Progenitor cell of endocrine pancreas (in vitro differentiated cells): ENCODE results near the gene TXNRD2. TPM values are rescaled to one million over a fixed set of nuclear protein-coding genes. Genes with fewer than 3 reads are reported as not detected.

Experiments used
- DNase-seq: peaks from one replicate; pipeline ENCODE4 v3.0.0; 2021; ENCODE audit warnings: low spot score; ENCODE audit not compliant: unreplicated experiment
- H3K27ac Mint-ChIP-seq: 2 replicates; pipeline ENCODE4 v1.8.0; 2021; ENCODE audit warnings: mild to moderate bottlenecking, moderate library complexity, mixed read lengths
- H3K27me3 Mint-ChIP-seq: 2 replicates; pipeline ENCODE4 v1.8.0; 2021; ENCODE audit warnings: mixed read lengths
- H3K36me3 Mint-ChIP-seq: 2 replicates; pipeline ENCODE4 v1.8.0; 2022; ENCODE audit warnings: mixed read lengths; ENCODE audit not compliant: insufficient read depth
- H3K4me1 Mint-ChIP-seq: 2 replicates; pipeline ENCODE4 v1.8.0; 2021; ENCODE audit warnings: low read depth, mixed read lengths
- H3K4me3 Mint-ChIP-seq: 2 replicates; pipeline ENCODE4 v1.8.0; 2021; ENCODE audit warnings: low read depth, mild to moderate bottlenecking, moderate library complexity, mixed read lengths
- H3K9me3 Mint-ChIP-seq: 2 replicates; pipeline ENCODE4 v1.8.0; 2021; ENCODE audit warnings: low read depth, mixed read lengths
- CTCF ChIP-seq: fragments of 200-600 bp; sonication (generic); IDR thresholded peaks from one replicate; pipeline ENCODE4 v1.5.0; 2021; ENCODE audit warnings: antibody characterized with exemption, mild to moderate bottlenecking; ENCODE audit not compliant: unreplicated experiment
- total RNA-seq: library from RNA; stranded (reverse); gene quantifications from 2 replicates; pipeline ENCODE4 v1.2.1, GENCODE V29; 2021

Gene TXNRD2
- total RNA-seq, 1 donor from 2014 or later, result 14.0 TPM

GRCh38 chr22:19986011-19986409, 44.4 kb upstream of the TXNRD2 start:
- no peak for TF ChIP-seq CTCF
- no peaks in the 10 kb centered on the region for H3K9me3 Mint-ChIP-seq
- H3K4me1 Mint-ChIP-seq, result peaks cover 6% of the 10 kb centered on the region
- H3K36me3 Mint-ChIP-seq, result no peaks in the 10 kb centered on the region
- peak overlapping the region; percentile 79 for H3K4me3 Mint-ChIP-seq
- no peak for DNase-seq
- H3K27me3 Mint-ChIP-seq, result no peaks in the 10 kb centered on the region
- H3K27ac Mint-ChIP-seq, result peak overlapping the region; percentile 59

- Mint-ChIP-seq H3K4me3 (peak overlapping the region; percentile 58), H3K4me1 (peaks cover 6% of the 10 kb centered on the region), H3K27me3 (no peaks in the 10 kb centered on the region), H3K27ac (no peak overlapping the region), H3K36me3 (peaks cover 1% of the 10 kb centered on the region), H3K9me3 (no peaks in the 10 kb centered on the region)
- DNase-seq, result no peak
- TF ChIP-seq CTCF, result no peak
Observed at GRCh38 chr22:19984851-19985811, 43.5 kb upstream of the TXNRD2 start.

GRCh38 chr22:19984201-19984753, 42.7 kb upstream of the TXNRD2 start:
- H3K36me3 Mint-ChIP-seq, result peaks cover 2% of the 10 kb centered on the region
- no peaks in the 10 kb centered on the region for H3K27me3 Mint-ChIP-seq
- no peak for TF ChIP-seq CTCF
- H3K9me3 Mint-ChIP-seq, result no peaks in the 10 kb centered on the region
- H3K27ac Mint-ChIP-seq, result no peak overlapping the region
- H3K4me3 Mint-ChIP-seq, result peak overlapping the region; percentile 19
- DNase-seq, result no peak
- peaks cover 6% of the 10 kb centered on the region for H3K4me1 Mint-ChIP-seq

GRCh38 chr22:19983741-19984140, 42.1 kb upstream of the TXNRD2 start:
- TF ChIP-seq CTCF, result no peak
- H3K9me3 Mint-ChIP-seq, result no peaks in the 10 kb centered on the region
- no peaks in the 10 kb centered on the region for H3K27me3 Mint-ChIP-seq
- peak overlapping the region; percentile 19 for H3K4me3 Mint-ChIP-seq
- H3K27ac Mint-ChIP-seq, result no peak overlapping the region
- no peak for DNase-seq
- peaks cover 6% of the 10 kb centered on the region for H3K4me1 Mint-ChIP-seq
- peaks cover 4% of the 10 kb centered on the region for H3K36me3 Mint-ChIP-seq

GRCh38 chr22:19982991-19983578, 41.5 kb upstream of the TXNRD2 start:
- no peaks in the 10 kb centered on the region for H3K9me3 Mint-ChIP-seq
- no peak for DNase-seq
- TF ChIP-seq CTCF, result no peak

More at GRCh38 chr22:19982991-19983578, 41.5 kb upstream of the TXNRD2 start:
- Mint-ChIP-seq H3K36me3 (peaks cover 4% of the 10 kb centered on the region), H3K4me3 (no peak overlapping the region), H3K4me1 (peaks cover 6% of the 10 kb centered on the region), H3K27ac (no peak overlapping the region), H3K27me3 (no peaks in the 10 kb centered on the region)
